OCI-LY1 (cell line): ENCODE data around the gene MAPK10.
A peak's percentile ranks its signal among the peaks of the same experiment; 100 is the strongest.

Source experiments
- H2AFZ ChIP-seq: fragments of 200-600 bp; sonication (generic), shearing (Covaris generic); 2 replicates; pipeline ENCODE4 v1.6.0; 2014; ENCODE audit warnings: antibody characterized with exemption, mild to moderate bottlenecking, low read length
- H3F3A ChIP-seq: fragments of 200-600 bp; sonication (generic), shearing (Covaris generic); 2 replicates; pipeline ENCODE4 v1.6.0; 2014; ENCODE audit warnings: mild to moderate bottlenecking, antibody characterized with exemption, low read length, moderate library complexity; ENCODE audit not compliant: insufficient read depth
- H3K27ac ChIP-seq: fragments of 200-600 bp; sonication (generic); 2 replicates; pipeline ENCODE4 v1.5.1; 2014; ENCODE audit warnings: low read length, mixed run types, mild to moderate bottlenecking, low read depth; ENCODE audit not compliant: poor library complexity, severe bottlenecking
- H3K27me3 ChIP-seq: fragments of 200-600 bp; sonication (generic); 2 replicates; pipeline ENCODE4 v1.6.0; 2014; ENCODE audit warnings: antibody characterized with exemption, mild to moderate bottlenecking, low read length, moderate library complexity; ENCODE audit not compliant: insufficient read depth
- H3K36me3 ChIP-seq: fragments of 200-600 bp; sonication (generic); 2 replicates; pipeline ENCODE4 v1.6.1; 2014; ENCODE audit warnings: mild to moderate bottlenecking, antibody characterized with exemption, low read length, moderate library complexity, mixed read lengths; ENCODE audit not compliant: insufficient read depth
- H3K4me1 ChIP-seq: fragments of 200-600 bp; sonication (generic); 2 replicates; pipeline ENCODE4 v1.5.1; 2014; ENCODE audit warnings: mild to moderate bottlenecking, low read length, moderate library complexity; ENCODE audit not compliant: insufficient read depth, severe bottlenecking
- H3K4me2 ChIP-seq: fragments of 200-600 bp; sonication (generic), shearing (Covaris generic); 2 replicates; pipeline ENCODE4 v1.6.1; 2014; ENCODE audit warnings: low read length
- H3K4me3 ChIP-seq: fragments of 200-600 bp; sonication (generic); 2 replicates; pipeline ENCODE4 v1.5.1; 2014; ENCODE audit warnings: low read length, low read depth, mild to moderate bottlenecking, mixed read lengths; ENCODE audit not compliant: poor library complexity, severe bottlenecking
- H3K79me2 ChIP-seq: fragments of 200-600 bp; shearing (Covaris generic); 2 replicates; pipeline ENCODE4 v1.6.1; 2016; ENCODE audit warnings: mixed run types, low read length, mixed read lengths; ENCODE audit not compliant: insufficient read depth
- H3K9ac ChIP-seq: fragments of 200-600 bp; sonication (generic), shearing (Covaris generic); 2 replicates; pipeline ENCODE4 v1.6.1; 2014; ENCODE audit warnings: mild to moderate bottlenecking, low read length, mixed read lengths
- H3K9me2 ChIP-seq: fragments of 200-600 bp; sonication (generic), shearing (Covaris generic); 2 replicates; pipeline ENCODE4 v1.6.1; 2014; ENCODE audit warnings: low read depth, mild to moderate bottlenecking, low read length, mixed read lengths
- H3K9me3 ChIP-seq: fragments of 200-600 bp; shearing (Covaris generic); 2 replicates; pipeline ENCODE4 v1.6.1; 2014; ENCODE audit warnings: low read length, mixed read lengths
- H4K20me1 ChIP-seq: fragments of 200-600 bp; sonication (generic), shearing (Covaris generic); 2 replicates; pipeline ENCODE4 v1.6.0; 2016; ENCODE audit warnings: mild to moderate bottlenecking, low read length; ENCODE audit not compliant: insufficient read depth
- CTCF ChIP-seq: fragments of 200-600 bp; sonication (generic), shearing (Covaris generic); IDR thresholded peaks from 2 replicates; pipeline ENCODE4 v1.5.1; 2017; ENCODE audit warnings: mild to moderate bottlenecking, antibody characterized with exemption, low read length, moderate library complexity, mixed read lengths
- EZH2 ChIP-seq: fragments of 200-600 bp; sonication (generic), shearing (Covaris generic); IDR thresholded peaks from 2 replicates; pipeline ENCODE4 v1.8.0; 2017; ENCODE audit warnings: borderline replicate concordance, mixed run types, mild to moderate bottlenecking, antibody characterized with exemption, low read length, moderate library complexity, mixed read lengths

The MAPK10 gene

DNA sequence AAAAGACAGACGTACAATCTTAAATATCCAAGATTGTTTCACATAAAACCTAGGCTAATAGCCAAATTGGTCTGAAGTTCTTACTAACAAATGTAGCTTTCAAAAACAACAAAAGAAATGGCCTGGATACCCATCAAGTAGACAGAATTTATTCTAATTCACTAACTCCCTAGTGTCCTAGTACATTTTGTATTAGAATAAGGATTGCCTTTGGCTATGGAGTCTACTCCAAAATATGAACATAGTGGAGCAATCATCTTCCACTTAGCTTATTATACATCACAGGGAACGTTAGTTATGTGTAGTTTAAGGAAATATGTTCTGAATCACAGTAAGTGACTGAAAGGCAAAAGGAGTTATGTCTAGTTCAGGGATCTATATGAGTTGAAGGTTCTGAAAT is 81.7 kb downstream of the MAPK10 start:
- H4K20me1 ChIP-seq = no peaks in the 10 kb centered on the region
- peaks cover 57% of the 10 kb centered on the region for H3K4me1 ChIP-seq
- no peak overlapping the region for H3K4me3 ChIP-seq
- no peak overlapping the region for H3K27ac ChIP-seq
- TF ChIP-seq CTCF = no peak
- TF ChIP-seq EZH2 = no peak
- no peaks in the 10 kb centered on the region for H3K79me2 ChIP-seq
- H3K27me3 ChIP-seq = no peaks in the 10 kb centered on the region
- H3K9me2 ChIP-seq = no peaks in the 10 kb centered on the region
- H3K4me2 ChIP-seq = no peak overlapping the region
- no peak overlapping the region for H3K9ac ChIP-seq
- H3K9me3 ChIP-seq = no peaks in the 10 kb centered on the region
- no peaks in the 10 kb centered on the region for H3K36me3 ChIP-seq
- no peak overlapping the region for H2AFZ ChIP-seq
- no peaks in the 10 kb centered on the region for H3F3A ChIP-seq

GRCh38 chr4:86274642-86275041 is 85.2 kb downstream of the MAPK10 start:
- H3K36me3 ChIP-seq = no peaks in the 10 kb centered on the region
- TF ChIP-seq EZH2 = no peak
- TF ChIP-seq CTCF = no peak
- H3K4me1 ChIP-seq = peaks cover 50% of the 10 kb centered on the region
- H3K9ac ChIP-seq = no peak overlapping the region
- H3K27me3 ChIP-seq = no peaks in the 10 kb centered on the region
- H2AFZ ChIP-seq = no peak overlapping the region
- no peaks in the 10 kb centered on the region for H3K9me3 ChIP-seq
- H3K27ac ChIP-seq = no peak overlapping the region
- H3K9me2 ChIP-seq = no peaks in the 10 kb centered on the region
- no peaks in the 10 kb centered on the region for H3F3A ChIP-seq
- 0 out of 2 replicates have a peak overlapping the region, but pooled peaks have one; percentile 11 for H3K4me2 ChIP-seq
- no peaks in the 10 kb centered on the region for H4K20me1 ChIP-seq
- H3K4me3 ChIP-seq = no peak overlapping the region
- no peaks in the 10 kb centered on the region for H3K79me2 ChIP-seq

DNA sequence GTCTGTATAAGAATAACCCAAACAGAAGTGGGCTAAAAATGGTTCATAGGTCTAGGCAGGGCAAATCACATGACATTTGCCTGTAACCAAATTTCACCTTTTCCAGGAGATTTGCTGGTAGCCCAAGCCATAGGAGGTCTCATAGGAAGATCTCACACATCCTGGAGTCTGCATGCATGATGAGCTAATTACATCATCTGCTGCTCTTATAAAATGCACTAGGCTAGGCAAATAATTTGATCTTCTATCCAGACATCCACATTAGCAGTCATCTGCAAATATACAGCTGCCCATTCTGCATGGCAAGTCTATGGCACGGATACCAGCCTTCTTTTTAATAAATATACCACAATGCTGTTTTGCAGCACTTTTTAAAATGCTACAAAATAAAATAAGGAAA is 87.2 kb downstream of the MAPK10 start:
- Histone ChIP-seq H3K4me1 (peaks cover 45% of the 10 kb centered on the region), H3F3A (no peaks in the 10 kb centered on the region), H3K9me2 (no peaks in the 10 kb centered on the region), H3K27ac (no peak overlapping the region), H3K4me3 (no peak overlapping the region), H3K9ac (no peak overlapping the region), H3K4me2 (no peak overlapping the region), H3K9me3 (no peaks in the 10 kb centered on the region), H3K36me3 (no peaks in the 10 kb centered on the region), H3K27me3 (no peaks in the 10 kb centered on the region), H3K79me2 (no peaks in the 10 kb centered on the region), H2AFZ (no peak overlapping the region), H4K20me1 (no peaks in the 10 kb centered on the region)
- TF ChIP-seq EZH2 = no peak

GRCh38 chr4:86271057-86271456 is 88.8 kb downstream of the MAPK10 start:
- no peak for TF ChIP-seq CTCF
- Histone ChIP-seq H3K9ac (no peak overlapping the region), H3K27ac (no peak overlapping the region), H3K9me2 (no peaks in the 10 kb centered on the region), H3F3A (no peaks in the 10 kb centered on the region), H3K9me3 (no peaks in the 10 kb centered on the region), H3K4me1 (peaks cover 32% of the 10 kb centered on the region), H3K79me2 (no peaks in the 10 kb centered on the region), H3K4me3 (no peak overlapping the region), H3K27me3 (no peaks in the 10 kb centered on the region), H4K20me1 (no peaks in the 10 kb centered on the region), H3K4me2 (no peak overlapping the region), H3K36me3 (no peaks in the 10 kb centered on the region), H2AFZ (no peak overlapping the region)
